HepG2 (cell line): Measurements from ENCODE around the gene SOCS7. TPM values are rescaled to one million over a fixed set of nuclear protein-coding genes. Genes with fewer than 3 reads are reported as not detected.
A peak's percentile ranks its signal among the peaks of the same experiment; 100 is the strongest.

Source experiments
- ATAC-seq: fragments of 200-7000 bp; cut with Tn5 transposase; 3 replicates; pipeline ENCODE4 v1.9.1; 2020; ENCODE audit warnings: mild to moderate bottlenecking, moderate library complexity
- BruUV-seq: library from RNA; stranded (reverse); fragments of 400-500 nt; replicated peaks from 2 replicates; lab custom pipeline; 2021; lab: Mats Ljungman, UMichigan
- CTCF ChIA-PET: fragments of 300-600 bp; formaldehyde crosslinking; extraction: SDS; loops from one replicate; lab custom pipeline; 2021; ENCODE audit warnings: low total read pairs, inconsistent platforms, low intra/inter-chr PET ratio; lab: Yijun Ruan, JAX
- POLR2A ChIA-PET: fragments of 350-600 bp; sonication (Branson Sonifier 250); formaldehyde crosslinking; loops from one replicate; lab custom pipeline; 2020; ENCODE audit warnings: antibody characterized with exemption, inconsistent platforms; lab: Yijun Ruan, JAX
- DNase-seq: peaks from one replicate; pipeline ENCODE4 v3.0.0-alpha.2; 2015; ENCODE audit warnings: low spot score
- FAIRE-seq: peaks from 3 replicates; lab custom pipeline; 2011; peaks lifted over from hg19 to GRCh38; lab: Jason Lieb, UNC
- H2AFZ ChIP-seq: one replicate; pipeline ENCODE4 v1.6.1; 2011; ENCODE audit warnings: low read length, inconsistent platforms
- H3K27ac ChIP-seq: fragments of 300-600 bp; 3 replicates; pipeline ENCODE4 v1.8.0; 2011; ENCODE audit warnings: mixed run types, mild to moderate bottlenecking, mixed read lengths, low read length, inconsistent platforms; ENCODE audit not compliant: insufficient read depth; ENCODE audit errors: extremely low read length
- H3K27me3 ChIP-seq, 2 experiments: fragments of 200-600 bp in 1 of 2; 2 replicates in 1 of 2; 3 replicates in 1 of 2; pipeline versions ENCODE4 v1.6.0 to v1.8.0; 2011; ENCODE audit warnings: low read length in 2 of 2, mild to moderate bottlenecking in 2 of 2, moderate library complexity in 2 of 2, inconsistent platforms in 1 of 2; ENCODE audit not compliant: insufficient read depth in 2 of 2, control insufficient read depth in 1 of 2
- H3K36me3 ChIP-seq, 2 experiments: fragments of 200-600 bp in 1 of 2; replicated peaks in 1 of 2; 2 replicates in 1 of 2; 3 replicates in 1 of 2; pipeline versions ENCODE4 v1.5.1 to v1.8.0; 2011; ENCODE audit warnings: low read length in 2 of 2, inconsistent platforms in 1 of 2; ENCODE audit not compliant: insufficient read depth in 2 of 2, control insufficient read depth in 1 of 2
- H3K4me1 ChIP-seq: 2 replicates; pipeline ENCODE4 v1.5.1; 2012; ENCODE audit warnings: low read length, inconsistent platforms; ENCODE audit not compliant: insufficient read depth
- H3K4me2 ChIP-seq: 2 replicates; pipeline ENCODE4 v1.6.0; 2011; ENCODE audit warnings: low read depth, low read length, inconsistent platforms
- H3K4me3 ChIP-seq, 3 experiments: fragments of 200-600 bp in 1 of 3; sonication (generic), shearing (Covaris generic) in 1 of 3; replicated peaks in 1 of 3; 2 replicates each; pipeline ENCODE4 v1.5.1; 2011 to 2016; ENCODE audit warnings: low read length in 3 of 3, inconsistent platforms in 2 of 3, low read depth in 2 of 3, mild to moderate bottlenecking in 2 of 3, control low read depth in 1 of 3, mixed read lengths in 1 of 3; ENCODE audit not compliant: insufficient read depth in 1 of 3
- H3K79me2 ChIP-seq: one replicate; pipeline ENCODE4 v1.6.1; 2011; ENCODE audit warnings: low read length, inconsistent platforms; ENCODE audit not compliant: insufficient read depth
- H3K9ac ChIP-seq: 2 replicates; pipeline ENCODE4 v1.6.0; 2011; ENCODE audit warnings: mild to moderate bottlenecking, low read depth, low read length, inconsistent platforms; ENCODE audit not compliant: insufficient read depth
- H3K9me3 ChIP-seq: 2 replicates; pipeline ENCODE4 v1.5.1; 2012; ENCODE audit warnings: mild to moderate bottlenecking, low read length
- H4K20me1 ChIP-seq: 2 replicates; pipeline ENCODE4 v1.6.0; 2011; ENCODE audit warnings: inconsistent platforms, mild to moderate bottlenecking, low read length, moderate library complexity; ENCODE audit not compliant: insufficient read depth
- GABPB1 ChIP-seq: IDR thresholded peaks from 2 replicates; pipeline ENCODE4 v1.6.1; 2016; ENCODE audit warnings: mild to moderate bottlenecking, missing genetic modification reagents, moderate library complexity, missing compliant biosample characterization
- HNRNPK ChIP-seq: fragments of 200-400 bp; formaldehyde crosslinking; IDR thresholded peaks from 2 replicates; pipeline ENCODE4 v1.6.1; 2018; ENCODE audit warnings: low read length, low read depth, moderate library complexity, mild to moderate bottlenecking; ENCODE audit not compliant: poor library complexity, severe bottlenecking
- MAZ ChIP-seq, 2 experiments: sonication (generic) in 1 of 2; formaldehyde crosslinking in 1 of 2; IDR thresholded peaks; 2 replicates each; pipeline versions ENCODE4 v1.5.0 to v1.6.1; 2012 to 2020; ENCODE audit warnings: low read depth in 2 of 2, mild to moderate bottlenecking in 2 of 2, borderline replicate concordance in 1 of 2, improper control_type of control experiment in 1 of 2, low read length in 1 of 2, missing genetic modification reagents in 1 of 2, moderate library complexity in 1 of 2
- MTA1 ChIP-seq: sonication (generic); formaldehyde crosslinking; IDR thresholded peaks from 2 replicates; pipeline ENCODE4 v1.4.0; 2020; ENCODE audit warnings: missing genetic modification reagents, mild to moderate bottlenecking, borderline replicate concordance
- ZNF788 ChIP-seq: sonication (generic); formaldehyde crosslinking; IDR thresholded peaks from 2 replicates; pipeline ENCODE4 v1.5.0; 2020; ENCODE audit warnings: mild to moderate bottlenecking, missing genetic modification reagents, borderline replicate concordance
- ZNF790 ChIP-seq: sonication (generic); formaldehyde crosslinking; IDR thresholded peaks from 2 replicates; pipeline ENCODE4 v1.8.0; 2022; ENCODE audit warnings: missing genetic modification reagents, mild to moderate bottlenecking, borderline replicate concordance
- WGBS: methylation state at CpG from one replicate; pipeline ENCODE4 v1.1.6; 2017; ENCODE audit warnings: low lambda C conversion rate; 5-methylcytosine and 5-hydroxymethylcytosine counted together
- in situ Hi-C: cut with HindIII; loops from 2 replicates; pipeline ENCODE4 v1.10.0; 2017; ENCODE audit warnings: low pct_unique_long_range_greater_than_20kb; ENCODE audit not compliant: extremely low pct_ligation_motif_present
- intact Hi-C: fragments of 100-400 bp; cut with micrococcal nuclease; formaldehyde crosslinking; loops from one replicate; pipeline ENCODE4 v1.10.0; 2022; ENCODE audit not compliant: unreplicated experiment
- polyA plus RNA-seq, 8 experiments: library from polyadenylated mRNA; depleted of rRNA in 3 of 8; stranded (reverse) in 7 of 8; unstranded in 1 of 8; fragments of >200 nt; fragmentation: Illumina TruSeq in 4 of 8; extraction: Trizol in 4 of 8; gene quantifications; 2 replicates each; pipeline versions ENCODE4 v1.2.1 to v1.2.3, GENCODE V29; 2011 to 2016; ENCODE audit warnings: low read depth in 4 of 8, missing spikeins in 1 of 8, mixed read lengths in 1 of 8; ENCODE audit not compliant: insufficient read depth in 1 of 8
- total RNA-seq, 5 experiments: library from RNA; depleted of rRNA; stranded (reverse); fragments of >200 nt; fragmentation: Illumina TruSeq; extraction: Trizol; gene quantifications; 2 replicates each; pipeline ENCODE4 v1.2.3, GENCODE V29; 2016; ENCODE audit warnings: low read depth in 1 of 5
- TF ChIP-seq, protein P1 (sequence below): sonication (generic); formaldehyde crosslinking; IDR thresholded peaks from 2 replicates; pipeline ENCODE4 v1.5.0; 2020; ENCODE audit warnings: mild to moderate bottlenecking, missing genetic modification reagents, borderline replicate concordance
- TF ChIP-seq, protein P2 (sequence below): sonication (generic); formaldehyde crosslinking; IDR thresholded peaks from 2 replicates; pipeline ENCODE4 v1.5.0; 2020; ENCODE audit warnings: mild to moderate bottlenecking, missing genetic modification reagents, moderate library complexity
- TF ChIP-seq, protein P3 (sequence below): sonication (generic); formaldehyde crosslinking; IDR thresholded peaks from 2 replicates; pipeline ENCODE4 v1.5.1; 2020; ENCODE audit warnings: mild to moderate bottlenecking, missing genetic modification reagents, moderate library complexity

The SOCS7 gene
- total and polyA plus RNA-seq, 2 of the 13 experiments (the other 11 are each of a cell fraction or from before 2014, with no cell fraction given) = 19.2 to 24.2 TPM

DNA sequence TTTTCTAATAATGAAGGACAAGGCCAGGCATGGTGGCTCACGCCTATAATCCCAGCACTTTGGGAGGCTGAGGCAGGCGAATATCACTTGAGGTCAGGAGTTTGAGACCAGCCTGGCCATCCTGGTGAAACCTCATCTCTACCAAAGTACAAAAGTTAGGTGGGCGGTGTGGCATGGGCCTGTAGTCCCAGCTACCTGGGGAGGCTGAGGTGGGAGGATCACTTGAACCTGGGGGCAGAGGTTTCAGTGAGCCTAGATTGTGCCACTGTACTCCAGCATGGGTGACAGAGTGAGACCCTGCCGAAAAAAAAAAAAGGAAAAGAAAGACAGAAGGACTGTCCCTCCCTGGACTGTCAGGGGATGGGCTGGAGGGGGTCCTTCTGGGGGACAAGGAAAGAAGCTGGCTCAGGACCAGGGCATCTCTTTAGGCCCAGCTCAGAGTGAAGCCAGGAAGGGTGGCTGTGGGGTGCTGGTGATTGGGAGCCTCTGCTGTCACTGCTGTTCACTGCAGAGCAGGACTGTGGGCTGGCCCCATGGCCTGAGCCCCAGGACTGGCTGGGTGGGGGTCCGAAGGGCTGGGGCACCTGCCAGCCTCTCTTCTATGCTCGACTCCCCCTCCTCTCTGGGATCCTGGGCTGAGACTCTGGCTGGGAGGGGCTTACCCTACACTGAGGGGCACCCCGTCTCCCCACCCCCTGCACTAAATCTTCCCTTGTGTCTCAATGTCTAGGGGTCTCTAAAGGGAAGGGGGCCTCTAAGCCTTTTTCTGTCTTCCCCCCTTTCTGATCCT, 75.7 kb downstream of the SOCS7 start (continued):
- no peak for TF ChIP-seq MTA1 (CRISPR knock-in tag)
- TF ChIP-seq, protein P1, sequence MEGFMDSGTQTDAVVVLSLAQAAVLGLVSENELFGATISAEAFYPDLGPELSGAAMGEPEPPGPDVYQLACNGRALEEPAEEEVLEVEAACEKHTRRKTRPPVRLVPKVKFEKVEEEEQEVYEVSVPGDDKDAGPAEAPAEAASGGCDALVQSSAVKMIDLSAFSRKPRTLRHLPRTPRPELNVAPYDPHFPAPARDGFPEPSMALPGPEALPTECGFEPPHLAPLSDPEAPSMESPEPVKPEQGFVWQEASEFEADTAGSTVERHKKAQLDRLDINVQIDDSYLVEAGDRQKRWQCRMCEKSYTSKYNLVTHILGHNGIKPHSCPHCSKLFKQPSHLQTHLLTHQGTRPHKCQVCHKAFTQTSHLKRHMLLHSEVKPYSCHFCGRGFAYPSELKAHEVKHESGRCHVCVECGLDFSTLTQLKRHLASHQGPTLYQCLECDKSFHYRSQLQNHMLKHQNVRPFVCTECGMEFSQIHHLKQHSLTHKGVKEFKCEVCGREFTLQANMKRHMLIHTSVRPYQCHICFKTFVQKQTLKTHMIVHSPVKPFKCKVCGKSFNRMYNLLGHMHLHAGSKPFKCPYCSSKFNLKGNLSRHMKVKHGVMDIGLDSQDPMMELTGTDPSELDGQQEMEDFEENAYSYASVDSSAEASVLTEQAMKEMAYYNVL (CRISPR knock-in tag) = no peak
- TF ChIP-seq ZNF788 (CRISPR knock-in tag) = no peak
- TF ChIP-seq MAZ (IDR thresholded peaks at IDR 0.05; ENCODE audit: borderline replicate concordance, low read depth, low read length) = no peak
- no peak for TF ChIP-seq MAZ (CRISPR knock-in tag; IDR thresholded peaks at IDR 0.05; ENCODE audit: low read depth)

DNA sequence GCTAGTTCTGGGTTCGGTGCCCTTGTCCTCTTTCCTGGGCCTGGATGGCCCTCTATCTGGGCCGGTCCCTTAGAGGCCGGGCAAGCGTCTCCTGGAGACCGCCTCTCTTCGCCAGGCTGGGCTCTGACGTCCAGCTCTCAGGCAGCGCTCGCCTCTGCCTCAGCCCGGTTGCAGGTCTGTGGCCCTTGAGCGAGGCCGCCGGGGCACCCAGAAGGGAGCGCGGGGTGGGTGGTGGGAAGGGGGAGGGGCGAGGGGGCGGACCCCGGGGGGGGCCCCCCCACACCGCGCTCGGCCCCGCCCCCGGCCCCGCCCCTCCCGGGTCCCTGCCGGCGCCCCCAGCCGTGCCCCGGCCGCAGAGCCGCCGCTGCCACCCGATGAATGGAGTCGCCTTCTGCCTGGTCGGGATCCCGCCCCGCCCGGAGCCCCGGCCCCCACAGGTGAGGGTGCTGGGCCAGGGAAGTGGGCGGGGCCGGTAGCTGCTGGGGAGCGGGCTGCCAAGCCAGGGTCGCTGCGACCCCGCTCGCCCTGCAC, 76.5 kb downstream of the SOCS7 start, which contains the start of gene ARHGAP23:
ARHGAP23 (plus strand) TSS at position 353 of the 531 bp plus-strand sequence; CDS start at position 375, 22 bp downstream.
- TF ChIP-seq GABPB1 = 0 out of 2 replicates have a peak, but pooled peaks have one; percentile 20
- TF ChIP-seq, protein P2, sequence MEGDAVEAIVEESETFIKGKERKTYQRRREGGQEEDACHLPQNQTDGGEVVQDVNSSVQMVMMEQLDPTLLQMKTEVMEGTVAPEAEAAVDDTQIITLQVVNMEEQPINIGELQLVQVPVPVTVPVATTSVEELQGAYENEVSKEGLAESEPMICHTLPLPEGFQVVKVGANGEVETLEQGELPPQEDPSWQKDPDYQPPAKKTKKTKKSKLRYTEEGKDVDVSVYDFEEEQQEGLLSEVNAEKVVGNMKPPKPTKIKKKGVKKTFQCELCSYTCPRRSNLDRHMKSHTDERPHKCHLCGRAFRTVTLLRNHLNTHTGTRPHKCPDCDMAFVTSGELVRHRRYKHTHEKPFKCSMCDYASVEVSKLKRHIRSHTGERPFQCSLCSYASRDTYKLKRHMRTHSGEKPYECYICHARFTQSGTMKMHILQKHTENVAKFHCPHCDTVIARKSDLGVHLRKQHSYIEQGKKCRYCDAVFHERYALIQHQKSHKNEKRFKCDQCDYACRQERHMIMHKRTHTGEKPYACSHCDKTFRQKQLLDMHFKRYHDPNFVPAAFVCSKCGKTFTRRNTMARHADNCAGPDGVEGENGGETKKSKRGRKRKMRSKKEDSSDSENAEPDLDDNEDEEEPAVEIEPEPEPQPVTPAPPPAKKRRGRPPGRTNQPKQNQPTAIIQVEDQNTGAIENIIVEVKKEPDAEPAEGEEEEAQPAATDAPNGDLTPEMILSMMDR (CRISPR knock-in tag) = no peak
- 0 out of 2 replicates have a peak, but pooled peaks have one; percentile 32 for TF ChIP-seq ZNF790
- TF ChIP-seq, protein P3, sequence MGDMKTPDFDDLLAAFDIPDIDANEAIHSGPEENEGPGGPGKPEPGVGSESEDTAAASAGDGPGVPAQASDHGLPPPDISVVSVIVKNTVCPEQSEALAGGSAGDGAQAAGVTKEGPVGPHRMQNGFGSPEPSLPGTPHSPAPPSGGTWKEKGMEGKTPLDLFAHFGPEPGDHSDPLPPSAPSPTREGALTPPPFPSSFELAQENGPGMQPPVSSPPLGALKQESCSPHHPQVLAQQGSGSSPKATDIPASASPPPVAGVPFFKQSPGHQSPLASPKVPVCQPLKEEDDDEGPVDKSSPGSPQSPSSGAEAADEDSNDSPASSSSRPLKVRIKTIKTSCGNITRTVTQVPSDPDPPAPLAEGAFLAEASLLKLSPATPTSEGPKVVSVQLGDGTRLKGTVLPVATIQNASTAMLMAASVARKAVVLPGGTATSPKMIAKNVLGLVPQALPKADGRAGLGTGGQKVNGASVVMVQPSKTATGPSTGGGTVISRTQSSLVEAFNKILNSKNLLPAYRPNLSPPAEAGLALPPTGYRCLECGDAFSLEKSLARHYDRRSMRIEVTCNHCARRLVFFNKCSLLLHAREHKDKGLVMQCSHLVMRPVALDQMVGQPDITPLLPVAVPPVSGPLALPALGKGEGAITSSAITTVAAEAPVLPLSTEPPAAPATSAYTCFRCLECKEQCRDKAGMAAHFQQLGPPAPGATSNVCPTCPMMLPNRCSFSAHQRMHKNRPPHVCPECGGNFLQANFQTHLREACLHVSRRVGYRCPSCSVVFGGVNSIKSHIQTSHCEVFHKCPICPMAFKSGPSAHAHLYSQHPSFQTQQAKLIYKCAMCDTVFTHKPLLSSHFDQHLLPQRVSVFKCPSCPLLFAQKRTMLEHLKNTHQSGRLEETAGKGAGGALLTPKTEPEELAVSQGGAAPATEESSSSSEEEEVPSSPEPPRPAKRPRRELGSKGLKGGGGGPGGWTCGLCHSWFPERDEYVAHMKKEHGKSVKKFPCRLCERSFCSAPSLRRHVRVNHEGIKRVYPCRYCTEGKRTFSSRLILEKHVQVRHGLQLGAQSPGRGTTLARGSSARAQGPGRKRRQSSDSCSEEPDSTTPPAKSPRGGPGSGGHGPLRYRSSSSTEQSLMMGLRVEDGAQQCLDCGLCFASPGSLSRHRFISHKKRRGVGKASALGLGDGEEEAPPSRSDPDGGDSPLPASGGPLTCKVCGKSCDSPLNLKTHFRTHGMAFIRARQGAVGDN (CRISPR knock-in tag) = peak; percentile 12; the same call in 1 of the 2 replicates
- peak; percentile 5 for TF ChIP-seq HNRNPK
- Histone ChIP-seq H3K9me3 (no peaks in the 10 kb centered on the region), H3K79me2 (no peaks in the 10 kb centered on the region), H3K36me3 (no peaks in the 10 kb centered on the region), H4K20me1 (no peaks in the 10 kb centered on the region; the same call in 1 of the 2 replicates), H2AFZ (no peak within 1 kb of the TSS), H3K4me2 (peak within 1 kb of the TSS; percentile 74), H3K9ac (peak within 1 kb of the TSS; percentile 21; the same call in 1 of the 2 replicates), H3K4me1 (peaks cover 20% of the 10 kb centered on the region), H3K4me3 (peak within 1 kb of the TSS; percentile 4 to 63 (median 11); a peak in 5 of 6 replicates), H3K27ac (no peak within 1 kb of the TSS), H3K27me3 (peaks cover 10 to 74% of the 10 kb centered on the region in 2 experiments)
- POLR2A ChIA-PET = no interaction called here
- 10% methylated on average over 20 of the region's 46 CpGs for WGBS
- in situ Hi-C loops = loop anchor here (5.0 to 10.0 kb wide), 2 partner anchors 49 to 237 kb away; no protein-coding TSS in a partner anchor
- ATAC-seq (peak; percentile 50), FAIRE-seq (no peak), DNase-seq (no peak)
- CTCF ChIA-PET = no interaction called here
- intact Hi-C loops = loop anchor here (10.0 kb wide), 1 partner anchor 237 kb away; no protein-coding TSS in a partner anchor
- no TSS peak for BruUV-seq
